ENCODE data around the gene MAST4.

Gene MAST4

DNA sequence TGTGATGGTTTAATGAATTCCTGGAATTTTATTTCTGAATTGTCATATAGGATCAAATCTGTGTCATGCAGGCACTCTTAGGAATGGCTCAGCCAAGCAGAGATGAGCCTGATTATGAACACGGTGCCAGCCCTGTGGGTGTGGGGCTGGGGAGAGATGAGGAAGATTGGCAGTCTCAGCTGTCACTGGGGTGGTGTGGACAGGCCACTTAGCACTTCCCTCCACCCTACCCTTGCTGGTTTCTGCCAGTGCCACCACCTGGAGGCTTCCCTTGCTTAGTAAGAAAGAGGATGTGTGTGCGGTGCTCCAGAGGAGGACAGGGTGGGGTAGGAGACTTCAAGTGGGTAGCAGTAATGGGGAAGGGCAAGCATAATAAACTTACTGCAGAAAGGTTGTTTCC, 373.8 kb downstream of the MAST4 start:
- no peak for DNase-seq

DNA sequence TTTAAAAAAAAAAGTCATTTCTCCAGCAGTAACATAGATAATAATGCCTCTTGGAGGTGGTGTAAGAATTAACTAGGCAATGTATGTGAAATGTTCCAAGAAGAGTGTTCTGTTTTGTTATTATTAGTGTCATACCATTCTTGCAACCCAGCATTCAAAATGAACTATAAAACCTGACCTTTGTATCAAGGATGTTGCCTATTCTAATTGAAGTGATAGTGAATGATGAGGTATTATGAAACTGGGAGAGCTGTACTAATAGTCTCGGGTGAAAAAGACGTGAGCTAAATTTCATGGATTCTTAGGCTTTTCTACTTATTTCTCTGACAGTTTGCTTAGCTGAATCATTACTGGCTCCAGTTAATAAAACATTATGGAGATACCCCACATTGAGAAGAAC, 375.8 kb downstream of the MAST4 start:
- no peak for DNase-seq

DNA sequence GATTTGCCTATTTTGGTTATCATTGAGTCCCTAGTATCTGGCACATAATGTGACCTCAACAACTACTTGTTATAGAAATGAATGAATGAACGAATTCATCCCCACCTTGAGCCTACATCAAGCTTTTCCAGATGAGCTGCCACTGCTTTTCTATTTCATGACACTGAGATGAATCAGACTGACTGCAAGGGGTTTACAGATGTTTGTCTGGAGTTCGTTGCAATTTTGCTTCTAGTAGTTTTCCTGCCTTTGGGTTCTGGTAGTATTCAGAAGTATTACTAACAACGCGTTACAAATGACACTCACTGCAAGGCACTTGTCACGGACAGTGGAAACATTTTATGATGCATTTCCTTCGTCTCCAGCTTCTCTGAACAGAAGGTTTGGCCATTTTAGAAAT, 378.1 kb downstream of the MAST4 start:
- DNase-seq = no peak

DNA sequence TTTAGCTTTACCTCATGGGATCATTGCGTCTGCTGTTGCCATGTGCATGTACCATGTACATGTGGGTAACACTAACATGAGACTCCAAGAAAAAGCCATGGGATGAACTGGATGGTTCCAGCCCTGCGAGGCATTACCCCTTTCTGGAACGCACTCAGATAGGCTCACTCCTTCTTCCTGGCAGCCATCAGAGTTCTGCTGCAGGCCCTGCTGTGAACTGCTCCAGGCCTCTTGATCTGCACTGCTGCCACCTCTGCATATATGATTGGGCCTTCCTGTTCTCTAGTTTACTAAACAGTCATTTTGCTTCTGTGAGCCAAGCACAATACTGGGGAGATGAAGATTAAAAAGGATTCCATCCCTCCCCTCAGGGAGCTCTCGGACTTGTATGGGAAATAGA, 379.9 kb downstream of the MAST4 start:
- DNase-seq = no peak

DNA sequence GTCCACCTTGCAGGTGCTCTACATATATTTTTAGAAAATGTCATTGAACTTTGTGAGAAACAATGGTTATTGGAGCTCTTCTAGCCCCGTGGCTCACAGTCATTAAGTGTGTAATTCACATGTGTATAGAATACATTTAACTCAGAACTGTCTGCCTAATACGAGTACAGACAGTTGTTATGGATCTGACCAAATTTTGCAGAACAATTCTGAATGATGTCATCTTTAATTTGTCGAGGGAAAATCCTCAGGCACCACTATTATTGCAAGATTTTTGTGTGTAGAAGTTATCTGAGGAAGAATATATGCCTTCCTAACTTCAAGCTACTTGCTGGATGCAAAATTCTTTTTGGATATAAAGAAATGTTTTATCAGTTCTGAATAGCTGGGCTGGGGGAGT, 383.5 kb downstream of the MAST4 start:
- no peak for DNase-seq

DNA sequence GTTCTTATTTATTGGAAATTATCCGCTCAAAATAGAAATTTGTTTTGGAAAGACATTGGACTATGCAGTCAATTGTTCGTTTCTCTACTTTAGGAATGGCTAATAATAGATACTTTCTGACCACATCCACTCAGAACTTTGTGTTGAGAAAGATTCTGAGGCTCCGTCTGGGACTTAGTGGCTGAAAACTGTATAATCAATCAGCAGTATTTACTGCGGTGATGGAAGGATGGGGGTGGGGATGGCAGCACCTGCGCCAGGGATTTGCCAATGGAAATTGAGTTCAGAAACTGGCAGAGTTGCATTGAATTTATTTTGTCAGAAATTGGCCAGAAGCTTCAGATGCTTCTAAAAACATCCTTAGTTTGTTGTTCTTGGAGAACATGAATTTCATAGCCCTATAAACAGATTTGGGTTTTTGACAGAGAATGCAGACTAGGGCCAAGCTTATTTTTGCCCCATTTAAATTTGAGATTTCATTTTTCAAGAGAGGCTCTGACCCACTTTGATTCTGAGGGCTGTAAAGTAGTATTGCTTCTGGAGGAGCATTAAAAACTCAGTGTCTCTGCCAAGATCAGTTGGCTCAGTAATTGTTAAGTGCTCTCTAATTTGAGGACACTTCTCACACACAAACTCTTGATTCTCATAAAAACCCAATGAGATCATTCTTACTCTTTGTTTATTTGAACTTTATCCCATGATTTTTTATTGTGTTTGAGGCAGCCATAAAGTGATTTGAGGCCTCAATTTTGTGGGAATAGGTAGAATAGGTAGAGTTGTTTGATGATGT, 385.3 kb downstream of the MAST4 start:
- DNase-seq = no peak

DNA sequence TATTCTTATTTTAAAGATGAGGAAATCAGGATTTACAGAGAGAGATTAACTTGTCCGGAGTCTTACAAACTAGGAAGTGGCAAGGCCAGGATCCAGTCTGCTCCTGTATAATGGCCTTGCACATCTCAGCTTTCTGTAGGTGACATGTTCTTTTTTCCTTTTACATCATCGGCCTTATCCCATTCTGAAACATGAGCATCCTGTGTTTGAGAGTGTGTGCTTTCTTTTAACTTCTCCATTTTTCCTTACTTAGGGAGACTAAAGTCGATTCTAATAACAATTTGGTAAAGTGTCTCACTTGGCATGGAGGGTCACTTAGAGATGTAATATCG, 385.8 kb downstream of the MAST4 start:
- DNase-seq = no peak

DNA sequence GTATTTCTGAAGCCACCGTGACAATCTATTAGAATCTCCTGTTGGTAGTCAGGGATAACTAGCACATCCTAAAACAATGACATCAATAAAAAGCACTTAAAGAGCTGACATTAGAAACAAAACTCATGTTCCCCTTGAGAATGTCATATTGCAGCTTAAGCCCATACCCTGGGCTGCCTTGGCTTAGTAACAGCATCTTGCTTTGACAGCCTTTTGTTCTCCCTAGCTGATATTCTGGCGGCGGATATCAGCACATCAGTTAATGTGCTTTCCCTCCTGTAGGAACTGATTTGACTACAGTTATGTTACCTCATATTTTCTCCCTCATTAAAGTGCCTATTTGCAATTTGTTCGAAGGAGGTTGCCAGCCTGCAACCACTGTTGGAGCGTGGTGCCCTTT, 386.3 kb downstream of the MAST4 start:
- no peak for DNase-seq

DNA sequence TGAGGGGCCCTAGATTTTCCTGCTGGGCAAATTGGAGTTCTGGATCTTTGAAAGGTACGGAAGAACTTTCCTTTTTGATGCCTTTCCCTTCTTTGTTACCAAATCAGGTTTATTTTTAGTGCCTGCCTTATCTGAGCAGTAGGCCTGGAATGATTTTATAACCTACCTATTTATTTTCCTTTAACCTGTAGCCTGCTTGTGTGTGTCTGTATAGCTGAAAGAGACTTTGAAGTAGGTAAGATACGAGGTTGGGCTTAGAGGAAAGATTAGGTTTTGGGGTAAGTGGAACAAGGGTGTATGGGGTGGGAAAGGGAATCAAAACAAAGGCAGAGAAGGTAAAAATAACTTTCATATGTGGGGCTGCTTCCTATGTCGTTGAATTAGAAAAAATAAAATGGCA, 389.2 kb downstream of the MAST4 start:
- DNase-seq = no peak

DNA sequence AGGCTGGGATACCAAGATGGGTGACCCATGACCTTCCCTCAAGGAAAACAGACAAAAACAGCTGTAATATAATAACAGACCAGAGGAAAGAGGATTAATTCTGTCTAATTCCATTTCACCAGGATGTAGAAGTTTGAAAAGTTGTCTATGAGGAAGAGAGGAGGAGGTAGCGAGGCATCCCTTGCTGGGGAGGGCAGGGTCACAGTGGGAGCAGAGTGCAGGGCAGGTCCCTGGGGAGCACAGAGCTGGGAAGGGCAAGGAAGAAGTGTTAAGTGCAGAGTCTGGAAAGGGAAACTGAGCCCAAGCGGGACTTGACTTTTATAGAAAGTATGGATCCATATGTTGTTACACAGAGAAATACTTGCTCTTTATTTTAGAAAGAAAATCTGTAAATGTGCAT, 389.8 kb downstream of the MAST4 start:
- no peak for DNase-seq

DNA sequence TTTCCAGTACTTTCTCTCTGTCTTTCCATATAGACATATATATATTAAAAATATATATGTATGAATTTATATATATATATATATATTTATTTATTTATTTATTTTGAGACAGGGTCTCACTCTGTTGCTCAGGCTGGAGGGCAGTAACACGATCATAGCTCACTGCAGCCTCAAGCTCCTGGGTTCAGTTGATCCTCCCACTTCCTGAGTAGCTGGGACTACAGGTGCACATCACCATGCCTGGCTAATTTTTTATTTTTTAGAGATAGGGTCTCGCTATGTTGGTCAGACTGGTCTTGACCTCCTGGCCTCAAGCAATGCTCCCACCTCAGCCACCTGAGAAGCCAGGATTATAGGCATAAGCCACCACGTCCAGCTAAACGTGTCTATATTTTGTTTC, 390.3 kb downstream of the MAST4 start:
- no peak for DNase-seq

DNA sequence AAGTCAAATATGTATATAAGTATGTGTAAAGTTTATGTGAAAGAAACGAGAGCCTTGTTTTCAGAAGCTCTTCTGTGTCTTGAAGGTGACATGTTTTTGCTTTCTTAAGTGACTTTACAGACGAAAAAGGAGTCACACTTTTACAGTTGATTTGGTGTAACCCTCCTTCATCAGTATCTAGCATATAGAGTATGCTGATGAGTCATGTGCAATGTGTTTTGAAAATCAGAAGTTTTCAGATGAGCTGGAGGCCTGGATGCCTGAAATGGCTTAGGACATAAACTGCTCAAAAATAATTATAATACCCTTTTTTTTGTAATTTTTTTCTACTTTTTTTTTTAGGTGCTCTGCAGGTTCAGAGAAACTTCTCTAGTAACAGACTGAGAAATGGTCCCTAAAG, 390.9 kb downstream of the MAST4 start:
- DNase-seq = no peak

DNA sequence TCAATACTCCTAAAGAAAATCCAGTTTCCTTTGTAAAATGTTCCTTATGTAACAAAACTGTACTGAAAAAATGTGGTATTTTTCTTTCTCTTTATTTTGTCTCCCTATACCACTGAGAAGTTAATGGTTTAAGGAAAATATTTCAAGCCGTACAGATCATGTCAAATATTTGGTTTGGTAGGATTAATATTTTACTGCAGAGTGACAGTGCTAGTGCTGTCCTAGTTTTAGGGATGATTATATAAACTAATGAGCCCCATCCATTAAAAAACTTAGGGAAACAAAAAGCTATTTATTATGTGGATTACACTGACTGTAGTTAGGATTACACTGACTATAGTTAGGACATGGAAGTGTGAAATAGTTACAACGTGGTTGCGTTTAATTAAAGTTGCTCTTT, 391.3 kb downstream of the MAST4 start:
- DNase-seq = no peak

DNA sequence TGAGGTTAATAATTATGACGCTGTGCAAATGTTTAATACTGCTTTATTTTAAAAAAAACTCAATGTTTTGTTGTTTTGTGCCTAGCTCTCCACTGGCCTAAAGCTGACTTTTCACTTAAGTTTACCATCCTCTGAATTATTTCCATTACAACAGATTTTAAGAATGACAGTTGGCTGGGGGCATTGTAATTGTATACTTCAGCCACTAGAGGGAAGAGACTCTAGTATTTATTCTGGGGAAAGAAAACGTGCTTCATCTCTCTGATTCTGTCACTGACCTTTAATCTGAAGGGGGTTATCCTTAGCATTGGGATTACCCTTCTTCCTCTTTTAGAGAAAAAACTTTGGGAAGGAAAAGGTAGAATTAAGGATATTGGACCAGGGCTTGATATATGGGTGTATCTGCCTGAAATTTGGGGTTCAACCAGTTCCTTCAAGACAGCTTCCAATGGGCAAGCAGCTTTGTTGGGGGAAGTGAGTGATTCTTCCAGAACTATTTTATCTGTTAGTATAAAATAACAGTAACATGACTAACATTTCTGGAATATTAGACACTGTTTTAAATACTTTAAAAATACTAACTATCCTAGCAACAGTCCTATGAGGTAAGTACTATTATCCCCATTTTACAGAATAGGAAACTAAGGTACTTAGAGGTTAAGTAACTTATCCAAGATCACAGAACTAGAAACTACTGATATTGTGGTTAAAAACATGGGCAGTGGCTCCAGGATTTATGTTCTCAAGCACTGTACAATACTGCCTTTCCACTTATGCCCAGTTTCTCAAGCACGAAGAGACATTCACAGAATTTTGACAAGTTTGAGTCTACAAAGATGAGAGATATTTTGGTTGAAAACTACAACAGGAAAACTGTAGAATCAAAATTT, 392.0 kb downstream of the MAST4 start:
- no peak for DNase-seq

DNA sequence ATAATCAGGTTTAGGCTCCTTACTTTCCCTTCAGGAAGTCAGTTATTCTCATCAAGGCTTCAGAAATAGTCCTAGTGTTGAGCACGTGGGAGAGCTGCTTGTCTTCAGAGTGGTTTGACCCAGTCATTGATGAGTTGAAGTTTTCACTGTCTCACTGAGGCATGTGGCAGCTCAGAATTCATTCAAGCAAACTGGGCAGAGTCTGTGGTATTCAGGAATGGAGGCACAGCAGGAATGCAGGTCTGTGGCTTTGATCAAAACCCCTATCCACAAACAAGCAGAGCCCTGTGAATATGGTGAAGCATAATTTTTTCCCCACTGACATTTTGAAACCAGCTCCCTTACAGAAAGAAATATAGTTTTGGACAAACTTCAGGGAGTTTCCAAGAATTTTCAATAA, 393.1 kb downstream of the MAST4 start:
- no peak for DNase-seq

DNA sequence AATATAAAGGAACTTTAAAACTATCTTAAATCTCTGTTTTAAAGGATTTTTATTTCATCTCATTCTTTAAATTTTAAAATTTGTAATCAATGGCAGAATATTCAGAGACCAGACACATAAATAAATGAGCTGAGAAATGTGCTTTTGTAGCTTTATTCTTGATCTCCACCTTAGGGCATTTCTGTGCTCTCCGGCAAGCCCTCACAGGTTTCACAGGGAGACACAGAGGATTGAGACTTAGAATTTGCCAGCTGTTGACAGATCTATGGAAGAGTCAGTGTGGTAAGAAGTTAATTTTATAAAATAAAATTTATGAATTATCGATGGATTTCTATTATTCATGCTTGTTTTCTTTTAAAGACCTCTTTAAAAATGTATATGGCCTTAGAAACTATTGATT, 393.6 kb downstream of the MAST4 start:
- DNase-seq = no peak

DNA sequence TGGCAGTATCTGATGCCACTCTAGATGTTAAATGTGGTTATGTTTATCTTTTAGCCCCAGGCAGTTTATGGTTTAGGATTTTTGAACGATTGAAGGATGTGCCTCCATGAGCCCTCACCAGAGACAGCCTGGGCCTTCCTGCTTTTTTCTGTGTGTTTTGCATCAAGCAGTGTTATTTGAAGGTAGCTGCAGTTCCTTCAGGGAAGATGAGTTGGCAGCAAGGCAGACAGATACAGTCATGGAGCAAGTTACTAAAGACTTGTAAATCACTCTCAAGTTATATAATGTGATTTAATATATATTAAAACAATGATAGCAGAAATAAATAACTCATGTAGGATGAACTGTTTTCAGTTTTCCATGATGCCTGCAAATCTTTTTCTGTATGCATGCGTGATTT, 395.6 kb downstream of the MAST4 start:
- DNase-seq = no peak

DNA sequence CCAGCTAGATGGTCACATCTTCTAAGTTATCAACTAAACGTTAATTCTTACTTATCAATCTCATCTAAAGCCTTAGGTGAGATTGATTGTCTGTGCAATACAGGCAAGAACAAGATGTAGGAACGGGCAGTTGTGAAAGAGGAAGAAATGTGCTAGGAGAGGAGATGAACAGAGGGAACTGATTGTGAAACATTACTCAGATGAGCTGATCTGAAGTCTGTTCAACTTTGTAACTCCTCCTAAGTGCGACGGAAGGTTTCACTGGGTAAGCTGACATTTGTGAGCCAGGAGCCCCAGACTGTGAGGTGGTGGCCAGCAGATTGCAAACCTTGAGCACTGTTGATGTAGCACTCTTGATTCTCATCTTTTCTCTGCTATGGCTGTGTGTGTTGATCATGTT, 396.4 kb downstream of the MAST4 start:
- DNase-seq = no peak

DNA sequence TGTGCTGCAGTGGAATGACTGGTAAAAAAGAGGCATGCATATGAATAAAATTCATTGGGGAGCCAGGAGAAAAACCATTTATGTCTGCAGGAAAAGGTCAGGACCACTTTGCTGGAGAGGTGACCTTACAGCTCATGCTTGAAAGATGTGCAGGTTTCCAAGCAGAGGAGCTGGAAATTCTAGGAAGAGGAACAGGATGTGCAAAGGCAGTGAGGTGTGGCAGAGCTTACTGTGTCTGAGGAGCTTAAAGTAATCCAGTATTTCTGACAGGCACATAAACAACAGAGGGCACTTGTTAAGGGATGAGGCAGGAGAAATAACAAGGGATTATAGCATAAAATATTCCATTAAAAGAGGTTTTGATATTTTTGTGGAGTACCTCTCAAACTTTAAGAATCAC, 397.3 kb downstream of the MAST4 start:
- no peak for DNase-seq

DNA sequence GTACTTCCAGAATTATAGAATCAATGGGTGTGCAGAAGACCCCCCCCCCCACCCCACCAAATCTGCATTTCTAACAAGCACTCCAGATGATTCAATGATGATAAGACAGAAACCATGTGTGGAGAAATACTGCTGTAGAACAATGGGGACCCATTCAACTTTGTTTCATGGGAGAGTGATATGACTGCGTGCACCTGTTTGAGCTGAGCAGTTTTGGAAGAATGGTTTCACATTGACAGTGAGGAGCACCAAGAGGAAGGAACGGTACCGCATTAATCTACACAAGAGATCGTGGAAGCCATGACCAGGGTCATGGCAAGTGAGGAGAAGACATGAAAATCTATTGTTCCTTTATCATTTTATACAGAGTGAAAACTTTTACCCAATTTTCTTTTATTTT, 397.7 kb downstream of the MAST4 start:
- no peak for DNase-seq

DNA sequence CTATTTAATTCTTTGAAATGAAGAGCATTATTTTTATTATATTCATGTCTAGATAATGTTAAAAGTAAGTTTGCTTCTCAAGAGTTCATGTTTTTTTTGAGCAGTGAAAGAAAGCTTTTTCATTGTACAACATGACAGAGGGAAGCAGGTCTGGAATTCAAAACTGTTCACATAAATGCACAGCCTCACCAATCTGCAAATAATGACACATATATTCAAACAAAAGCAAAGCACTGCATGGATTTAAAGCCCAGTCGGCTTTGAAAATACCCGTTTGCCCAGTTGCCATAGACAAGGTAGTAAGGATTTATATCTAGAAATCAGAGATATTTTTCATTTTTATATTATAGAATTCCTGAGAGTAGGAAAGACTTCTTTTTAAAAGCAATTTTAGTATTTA, 398.6 kb downstream of the MAST4 start:
- no peak for DNase-seq

DNA sequence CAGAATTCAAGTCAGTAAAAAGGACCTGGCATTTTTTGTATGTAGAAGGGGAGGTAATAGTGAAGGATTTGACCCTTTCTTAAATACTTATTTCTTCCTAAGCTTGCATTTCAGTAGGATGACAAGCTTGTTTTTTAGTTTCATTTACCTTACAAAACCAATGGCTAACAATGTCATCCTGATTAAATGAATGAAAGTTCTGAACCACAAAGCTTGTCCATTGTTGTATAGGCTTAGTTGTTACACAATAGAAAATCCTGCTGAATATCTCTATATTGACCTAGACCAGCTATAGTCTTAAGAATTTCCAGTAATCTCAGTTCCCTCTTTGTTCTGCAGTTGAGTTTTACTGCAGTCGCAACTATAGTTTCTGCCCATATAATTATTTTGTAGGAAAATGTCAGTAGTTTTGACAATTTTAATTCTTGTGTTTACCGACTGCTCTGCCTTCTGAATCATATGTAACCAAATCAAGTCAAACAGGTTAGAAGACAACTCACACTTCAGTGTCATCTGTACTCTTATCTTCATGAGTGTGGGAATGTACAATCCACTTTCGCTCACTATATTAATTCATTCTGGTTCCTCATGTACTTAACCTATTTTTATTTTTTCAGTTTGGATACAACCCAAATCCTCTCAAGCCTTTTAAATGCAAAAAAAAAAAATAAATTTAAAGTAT, 404.7 kb downstream of the MAST4 start:
- no peak for DNase-seq

DNA sequence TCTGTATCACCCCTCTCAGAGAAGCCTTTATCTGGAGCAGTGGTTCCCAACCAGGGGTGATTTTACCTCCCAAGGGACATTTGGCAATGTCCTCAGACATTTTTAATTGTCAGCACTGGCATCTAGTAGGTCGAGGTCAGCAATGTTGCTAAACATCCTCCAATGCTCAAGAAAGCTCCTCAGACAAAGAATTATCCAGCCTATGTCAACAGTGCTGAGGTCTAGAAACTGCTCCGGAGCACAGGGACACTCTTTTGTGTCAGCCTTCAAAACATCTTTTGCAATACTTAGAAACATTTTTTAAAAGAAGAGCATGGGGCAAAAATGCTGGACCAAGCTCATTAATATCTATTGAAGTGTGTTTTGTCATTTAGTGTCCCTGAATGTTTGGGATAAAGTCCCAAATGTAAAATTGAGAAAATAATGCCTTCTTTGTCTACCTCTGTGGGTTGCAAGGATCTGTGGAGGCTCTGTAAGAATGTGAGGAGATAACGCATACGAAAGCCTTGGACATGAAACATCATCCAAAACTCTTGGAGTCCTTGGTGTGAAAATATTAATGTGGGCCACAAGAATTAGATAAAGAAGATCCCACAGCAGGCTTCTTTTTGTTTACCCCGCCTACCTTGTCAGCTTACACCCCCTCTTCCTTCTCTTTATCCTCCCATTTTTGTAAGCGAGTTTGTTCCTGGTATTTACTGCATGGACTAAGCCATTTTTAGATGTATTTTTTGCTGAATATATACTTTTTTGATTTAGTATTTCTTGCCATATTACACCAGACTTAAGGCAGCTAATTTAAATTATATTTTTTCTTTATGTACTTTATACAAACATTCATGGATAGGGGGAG, 406.9 kb downstream of the MAST4 start:
- DNase-seq = no peak
